ENCODE results near the gene HHATL.

Gene HHATL

GRCh38 chr3:42704136-42704841 is 1.7 kb upstream of the HHATL start:
- H3K4me1 ChIP-seq (ENCODE audit: control insufficient read depth, insufficient read depth, low read length) = no peaks in the 10 kb centered on the region
- TF ChIP-seq ZNF239 (tag by site-specific recombination; IDR thresholded peaks at IDR 0.05) = no peak
- no peak for TF ChIP-seq AEBP2 (tag by site-specific recombination; IDR thresholded peaks at IDR 0.05; ENCODE audit: borderline replicate concordance)
- no peak for TF ChIP-seq ZNF16 (tag by site-specific recombination; IDR thresholded peaks at IDR 0.05; ENCODE audit: low read depth)
- no peak for TF ChIP-seq ZNF629 (tag by site-specific recombination; IDR thresholded peaks at IDR 0.05)
- TF ChIP-seq PRDM1 (tag by site-specific recombination; IDR thresholded peaks at IDR 0.05) = no peak
- TF ChIP-seq ZNF148 (tag by site-specific recombination; IDR thresholded peaks at IDR 0.05; ENCODE audit: borderline replicate concordance) = no peak
- no peak for TF ChIP-seq ZEB2 (tag by site-specific recombination; IDR thresholded peaks at IDR 0.05)
- no peak for TF ChIP-seq INSM2 (tag by site-specific recombination; IDR thresholded peaks at IDR 0.05)
- no peak for TF ChIP-seq ZNF174 (tag by site-specific recombination; IDR thresholded peaks at IDR 0.05)
- no peak for TF ChIP-seq GLIS1 (tag by site-specific recombination; IDR thresholded peaks at IDR 0.05)
- no peak for TF ChIP-seq CTCF (tag by site-specific recombination; IDR thresholded peaks at IDR 0.05)
- TF ChIP-seq ZIC2 (tag by site-specific recombination; IDR thresholded peaks at IDR 0.05) = no peak
- no peak for TF ChIP-seq ZNF398 (tag by site-specific recombination; IDR thresholded peaks at IDR 0.05)
- TF ChIP-seq ZSCAN18 (tag by site-specific recombination; IDR thresholded peaks at IDR 0.05) = no peak
- TF ChIP-seq ZNF416 (tag by site-specific recombination; IDR thresholded peaks at IDR 0.05) = no peak
- no peak for TF ChIP-seq ZBTB26 (tag by site-specific recombination; optimal IDR thresholded peaks at IDR 0.05)
- TF ChIP-seq ZNF776 (tag by site-specific recombination; IDR thresholded peaks at IDR 0.05; ENCODE audit: borderline replicate concordance) = no peak
- no peak for TF ChIP-seq RBAK (tag by site-specific recombination; IDR thresholded peaks at IDR 0.05)
- no peak for TF ChIP-seq ZNF19 (tag by site-specific recombination; IDR thresholded peaks at IDR 0.05; ENCODE audit: low read depth)
- H3K9me3 ChIP-seq (ENCODE audit: control insufficient read depth, insufficient read depth, low read depth, low read length) = no peaks in the 10 kb centered on the region
- no peak overlapping the region for H3K4me3 ChIP-seq (ENCODE audit: low read depth, low read length)
- POLR2A ChIA-PET = no interaction called here
- H3K36me3 ChIP-seq (ENCODE audit: control insufficient read depth in 2 of 2, insufficient read depth in 1 of 2, low read length in 2 of 2) = no peaks in the 10 kb centered on the region
- CTCF ChIA-PET = no interaction called here
- H3K27ac ChIP-seq (ENCODE audit: extremely low read depth, low read depth, low read length) = no peak overlapping the region
